ENCODE measurements around the gene CYFIP1. TPM values are rescaled to one million over a fixed set of nuclear protein-coding genes. Genes with fewer than 3 reads are reported as not detected.

Gene CYFIP1
- polyA plus RNA-seq, 2 of the 4 experiments (the other 2 are of a cell fraction): 68.2 to 69.4 TPM

GRCh38 chr15:22869856-22870255, 110.3 kb downstream of the CYFIP1 start:
- WGBS (ENCODE audit: missing lambda C conversion rate): 97% methylated on average over 12 of the region's 12 CpGs
- Histone ChIP-seq H3K27ac (no peak overlapping the region), H3K4me2 (no peak overlapping the region), H3K9me3 (no peaks in the 10 kb centered on the region), H3K4me1 (no peaks in the 10 kb centered on the region), H3K4me3 (no peak overlapping the region)
- CTCF ChIA-PET: interaction anchor here (0.6 kb wide), 1 partner anchor 14 kb away, joined by 3 read pairs; no protein-coding TSS in a partner anchor
- POLR2A ChIA-PET: no interaction called here
- ATAC-seq: no peak
- FAIRE-seq: no peak
- DNase-seq (ENCODE audit: low read depth in 1 of 2, low spot score in 1 of 2): no peak
- TF ChIP-seq EHF (CRISPR knock-in tag; IDR thresholded peaks at IDR 0.05) (no peak), JUN (IDR thresholded peaks at IDR 0.05) (no peak), HES2 (IDR thresholded peaks at IDR 0.05) (no peak), RARB (CRISPR knock-in tag; IDR thresholded peaks at IDR 0.05) (no peak), ZNF302 (CRISPR knock-in tag; IDR thresholded peaks at IDR 0.05) (no peak), CHD2 (IDR thresholded peaks at IDR 0.05; ENCODE audit: low read length, partially characterized antibody) (no peak), ESRRA (IDR thresholded peaks at IDR 0.05; ENCODE audit: borderline replicate concordance, low read length) (no peak), TP53 (CRISPR knock-in tag; IDR thresholded peaks at IDR 0.05) (no peak), HMGXB4 (CRISPR knock-in tag; IDR thresholded peaks at IDR 0.05; ENCODE audit: borderline replicate concordance) (no peak), BHLHE40 (IDR thresholded peaks at IDR 0.05; ENCODE audit: low read depth, low read length) (no peak), MYC (IDR thresholded peaks at IDR 0.05; ENCODE audit: borderline replicate concordance, low read length) (no peak), NFE2L2 (conservative IDR thresholded peaks at IDR 0.05; ENCODE audit: low read length) (no peak), SMC3 (IDR thresholded peaks at IDR 0.05) (no peak)

GRCh38 chr15:22868928-22869327, 111.2 kb downstream of the CYFIP1 start:
- WGBS (ENCODE audit: missing lambda C conversion rate): 91% methylated on average over 9 of the region's 9 CpGs

GRCh38 chr15:22868495-22868894, 111.7 kb downstream of the CYFIP1 start:
- no peak overlapping the region for H3K4me2 ChIP-seq
- no peak for DNase-seq (ENCODE audit: low read depth in 1 of 2, low spot score in 1 of 2)
- H3K9me3 ChIP-seq: no peaks in the 10 kb centered on the region
- POLR2A ChIA-PET: interaction anchor here (1.4 kb wide), 1 partner anchor 30 kb away, joined by 4 read pairs; the partner anchor contains the start of gene NIPA2
- FAIRE-seq: no peak
- no peak overlapping the region for H3K4me3 ChIP-seq
- TF ChIP-seq NR3C1 (IDR thresholded peaks at IDR 0.05) (no peak), HOXB13 (CRISPR knock-in tag; IDR thresholded peaks at IDR 0.05; ENCODE audit: low read depth) (no peak), MAX (IDR thresholded peaks at IDR 0.05) (no peak), HEYL (CRISPR knock-in tag; IDR thresholded peaks at IDR 0.05) (no peak), PHF8 (IDR thresholded peaks at IDR 0.05; ENCODE audit: borderline replicate concordance, low read depth) (no peak), CBX2 (IDR thresholded peaks at IDR 0.05; ENCODE audit: borderline replicate concordance, low read depth) (no peak), ESRRA (IDR thresholded peaks at IDR 0.05; ENCODE audit: borderline replicate concordance, low read length) (no peak), TFCP2L1 (CRISPR knock-in tag; IDR thresholded peaks at IDR 0.05) (no peak), TP53 (CRISPR knock-in tag; IDR thresholded peaks at IDR 0.05) (no peak), KDM1A (IDR thresholded peaks at IDR 0.05; ENCODE audit: low read depth) (no peak), BCL3 (IDR thresholded peaks at IDR 0.05) (no peak), ATOH8 (CRISPR knock-in tag; IDR thresholded peaks at IDR 0.05; ENCODE audit: low read depth) (no peak), GATA3 (IDR thresholded peaks at IDR 0.05; ENCODE audit: borderline replicate concordance) (no peak), ELK1 (IDR thresholded peaks at IDR 0.05; ENCODE audit: low read depth, low read length) (no peak), MAFK (IDR thresholded peaks at IDR 0.05; ENCODE audit: partially characterized antibody) (no peak)
- no peak for ATAC-seq
- CTCF ChIA-PET: interaction anchor here (0.7 kb wide), 1 partner anchor 14 kb away, joined by 3 read pairs; no protein-coding TSS in a partner anchor
- no peaks in the 10 kb centered on the region for H3K4me1 ChIP-seq
- WGBS (ENCODE audit: missing lambda C conversion rate): 89% methylated on average over 4 of the region's 4 CpGs
- H3K27ac ChIP-seq: no peak overlapping the region

More at GRCh38 chr15:22868928-22869327, 111.2 kb downstream of the CYFIP1 start:
- no peak for TF ChIP-seq RARB (CRISPR knock-in tag; IDR thresholded peaks at IDR 0.05)
- 0 out of 5 replicates have a peak, but pooled peaks of 1 of the 2 experiments have one; percentile 17 for TF ChIP-seq JUN (IDR thresholded peaks at IDR 0.05)
- FAIRE-seq (no peak), DNase-seq (ENCODE audit: low read depth in 1 of 2, low spot score in 1 of 2) (no peak), ATAC-seq (peak in 1 of 2 experiments; percentile 9; a peak in 1 of 6 replicates)
- Histone ChIP-seq H3K4me2 (no peak overlapping the region), H3K27ac (no peak overlapping the region), H3K4me1 (no peaks in the 10 kb centered on the region), H3K9me3 (no peaks in the 10 kb centered on the region), H3K4me3 (no peak overlapping the region)
- ChIA-PET POLR2A (interaction anchor here (1.4 kb wide), 1 partner anchor 31 kb away, joined by 4 read pairs; the partner anchor contains the start of gene NIPA2), CTCF (interaction anchor here (0.7 kb wide), 1 partner anchor 14 kb away, joined by 3 read pairs; no protein-coding TSS in a partner anchor)
